NCI-H345 treated with DMSO at 0.1 percent for 48 hours (cell line): ENCODE results near the gene TCF3.
A peak's percentile ranks its signal among the peaks of the same experiment; 100 is the strongest.

Experiments used
- DNase-seq: peaks from one replicate; lab custom pipeline; 2025; ENCODE audit not compliant: unreplicated experiment; lab: John Stamatoyannopoulos, UW

The TCF3 gene

GRCh38 chr19:1567116-1567847, 85.1 kb downstream of the TCF3 start:
- no peak for DNase-seq

- peak; percentile 24 for DNase-seq
Observed at GRCh38 chr19:1566392-1567115, 85.9 kb downstream of the TCF3 start.

GRCh38 chr19:1563251-1563650, 89.2 kb downstream of the TCF3 start:
- no peak for DNase-seq

GRCh38 chr19:1561236-1561842, 91.1 kb downstream of the TCF3 start:
- DNase-seq = no peak

- DNase-seq = no peak
Observed at GRCh38 chr19:1560286-1560882, 92.0 kb downstream of the TCF3 start.
